Colonic mucosa (tissue), 4 donors: ENCODE data around the gene NLRP6. TPM values are rescaled to one million over a fixed set of nuclear protein-coding genes. Genes with fewer than 3 reads are reported as not detected.

Experiments used
- DNase-seq: peaks from one replicate; pipeline ENCODE4 v3.0.0-alpha.2; 2020
- H3K27ac ChIP-seq: fragments of 200-600 bp; one replicate; pipeline ENCODE4 v1.8.0; 2021
- H3K27me3 ChIP-seq: fragments of 200-600 bp; one replicate; pipeline ENCODE4 v1.8.0; 2021
- H3K36me3 ChIP-seq: fragments of 200-600 bp; one replicate; pipeline ENCODE4 v1.8.0; 2021
- H3K4me1 ChIP-seq: fragments of 200-600 bp; one replicate; pipeline ENCODE4 v1.8.0; 2021; ENCODE audit warnings: mild to moderate bottlenecking
- H3K4me3 ChIP-seq: fragments of 200-600 bp; one replicate; pipeline ENCODE4 v1.8.0; 2021
- H3K9ac ChIP-seq, 2 donors: one replicate each; pipeline ENCODE4 v1.7.0; 2013; ENCODE audit warnings: control low read depth in 2 of 2, low read depth in 2 of 2, low read length in 2 of 2
- H3K9me3 ChIP-seq: fragments of 200-600 bp; one replicate; pipeline ENCODE4 v1.8.0; 2021
- intact Hi-C: fragments of 100-400 bp; cut with DNase I; formaldehyde crosslinking; loops from one replicate; pipeline ENCODE4 v1.14.1; 2022
- total RNA-seq, 2 donors: library from RNA; stranded (reverse); fragmentation: NEBNext Ultra II Directional in 1 of 2; extraction: Animal tissue kit (Norgen Biotek cat#: 25700) in 1 of 2; gene quantifications; one replicate each; pipeline ENCODE4 v1.2.1, GENCODE V29; 2021
- TF ChIP-seq, protein P1 (sequence below): fragments of 200-600 bp; IDR thresholded peaks from one replicate; pipeline ENCODE4 v1.8.0; 2022; ENCODE audit warnings: antibody characterized with exemption, mild to moderate bottlenecking
- donor health status: healthy.
- donor health status: DM: no; HTN: no; CAD: no.
- donor health status: DM: no; HTN: no; CAD: no.

NLRP6 gene
- total RNA-seq, 2 donors from 2014 or later = 0.17 to 0.72 TPM

DNA sequence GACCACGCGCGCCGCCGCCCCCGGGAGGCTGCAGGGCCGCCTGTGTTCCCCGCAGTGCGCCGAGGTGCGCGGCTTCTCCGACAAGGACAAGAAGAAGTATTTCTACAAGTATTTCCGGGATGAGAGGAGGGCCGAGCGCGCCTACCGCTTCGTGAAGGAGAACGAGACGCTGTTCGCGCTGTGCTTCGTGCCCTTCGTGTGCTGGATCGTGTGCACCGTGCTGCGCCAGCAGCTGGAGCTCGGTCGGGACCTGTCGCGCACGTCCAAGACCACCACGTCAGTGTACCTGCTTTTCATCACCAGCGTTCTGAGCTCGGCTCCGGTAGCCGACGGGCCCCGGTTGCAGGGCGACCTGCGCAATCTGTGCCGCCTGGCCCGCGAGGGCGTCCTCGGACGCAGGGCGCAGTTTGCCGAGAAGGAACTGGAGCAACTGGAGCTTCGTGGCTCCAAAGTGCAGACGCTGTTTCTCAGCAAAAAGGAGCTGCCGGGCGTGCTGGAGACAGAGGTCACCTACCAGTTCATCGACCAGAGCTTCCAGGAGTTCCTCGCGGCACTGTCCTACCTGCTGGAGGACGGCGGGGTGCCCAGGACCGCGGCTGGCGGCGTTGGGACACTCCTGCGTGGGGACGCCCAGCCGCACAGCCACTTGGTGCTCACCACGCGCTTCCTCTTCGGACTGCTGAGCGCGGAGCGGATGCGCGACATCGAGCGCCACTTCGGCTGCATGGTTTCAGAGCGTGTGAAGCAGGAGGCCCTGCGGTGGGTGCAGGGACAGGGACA lies 2.7 kb downstream of the NLRP6 start:
- intact Hi-C loops = no loop called here
- peak overlapping the region in 1 of 2 donors; percentile 61 for H3K9ac ChIP-seq
- peak overlapping the region; percentile 37 for H3K4me3 ChIP-seq
- DNase-seq = no peak
- no peaks in the 10 kb centered on the region for H3K9me3 ChIP-seq
- H3K36me3 ChIP-seq = no peaks in the 10 kb centered on the region
- H3K4me1 ChIP-seq = peaks cover 17% of the 10 kb centered on the region
- peaks cover 48% of the 10 kb centered on the region for H3K27me3 ChIP-seq
- TF ChIP-seq, protein P1, sequence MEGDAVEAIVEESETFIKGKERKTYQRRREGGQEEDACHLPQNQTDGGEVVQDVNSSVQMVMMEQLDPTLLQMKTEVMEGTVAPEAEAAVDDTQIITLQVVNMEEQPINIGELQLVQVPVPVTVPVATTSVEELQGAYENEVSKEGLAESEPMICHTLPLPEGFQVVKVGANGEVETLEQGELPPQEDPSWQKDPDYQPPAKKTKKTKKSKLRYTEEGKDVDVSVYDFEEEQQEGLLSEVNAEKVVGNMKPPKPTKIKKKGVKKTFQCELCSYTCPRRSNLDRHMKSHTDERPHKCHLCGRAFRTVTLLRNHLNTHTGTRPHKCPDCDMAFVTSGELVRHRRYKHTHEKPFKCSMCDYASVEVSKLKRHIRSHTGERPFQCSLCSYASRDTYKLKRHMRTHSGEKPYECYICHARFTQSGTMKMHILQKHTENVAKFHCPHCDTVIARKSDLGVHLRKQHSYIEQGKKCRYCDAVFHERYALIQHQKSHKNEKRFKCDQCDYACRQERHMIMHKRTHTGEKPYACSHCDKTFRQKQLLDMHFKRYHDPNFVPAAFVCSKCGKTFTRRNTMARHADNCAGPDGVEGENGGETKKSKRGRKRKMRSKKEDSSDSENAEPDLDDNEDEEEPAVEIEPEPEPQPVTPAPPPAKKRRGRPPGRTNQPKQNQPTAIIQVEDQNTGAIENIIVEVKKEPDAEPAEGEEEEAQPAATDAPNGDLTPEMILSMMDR = no peak
- no peak overlapping the region for H3K27ac ChIP-seq

DNA sequence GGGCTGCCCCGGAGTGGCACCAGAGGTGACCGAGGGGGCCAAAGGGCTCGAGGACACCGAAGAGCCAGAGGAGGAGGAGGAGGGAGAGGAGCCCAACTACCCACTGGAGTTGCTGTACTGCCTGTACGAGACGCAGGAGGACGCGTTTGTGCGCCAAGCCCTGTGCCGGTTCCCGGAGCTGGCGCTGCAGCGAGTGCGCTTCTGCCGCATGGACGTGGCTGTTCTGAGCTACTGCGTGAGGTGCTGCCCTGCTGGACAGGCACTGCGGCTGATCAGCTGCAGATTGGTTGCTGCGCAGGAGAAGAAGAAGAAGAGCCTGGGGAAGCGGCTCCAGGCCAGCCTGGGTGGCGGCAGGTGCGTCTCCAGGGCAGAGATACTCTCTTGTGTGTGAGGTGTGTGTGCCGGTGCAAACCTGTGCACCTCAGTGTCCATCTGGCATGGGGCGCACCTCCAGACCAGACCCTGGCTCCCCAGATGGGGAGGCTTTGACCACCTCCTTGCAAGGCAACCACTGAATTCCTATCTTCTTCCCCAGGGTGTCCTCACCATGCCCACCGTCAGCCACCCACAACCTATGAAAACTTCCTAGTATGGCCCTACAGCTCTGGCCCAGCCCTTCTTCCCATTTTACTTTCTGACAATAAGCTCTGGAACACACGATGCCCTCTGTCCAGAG lies 3.4 kb downstream of the NLRP6 start:
- Histone ChIP-seq H3K27ac (no peak overlapping the region), H3K4me1 (peaks cover 17% of the 10 kb centered on the region), H3K27me3 (peaks cover 48% of the 10 kb centered on the region), H3K9ac (peak overlapping the region; percentile 12 to 61), H3K36me3 (no peaks in the 10 kb centered on the region), H3K9me3 (no peaks in the 10 kb centered on the region), H3K4me3 (peak overlapping the region; percentile 37)
- intact Hi-C loops = no loop called here
- DNase-seq = no peak
- TF ChIP-seq, protein P1 = no peak

DNA sequence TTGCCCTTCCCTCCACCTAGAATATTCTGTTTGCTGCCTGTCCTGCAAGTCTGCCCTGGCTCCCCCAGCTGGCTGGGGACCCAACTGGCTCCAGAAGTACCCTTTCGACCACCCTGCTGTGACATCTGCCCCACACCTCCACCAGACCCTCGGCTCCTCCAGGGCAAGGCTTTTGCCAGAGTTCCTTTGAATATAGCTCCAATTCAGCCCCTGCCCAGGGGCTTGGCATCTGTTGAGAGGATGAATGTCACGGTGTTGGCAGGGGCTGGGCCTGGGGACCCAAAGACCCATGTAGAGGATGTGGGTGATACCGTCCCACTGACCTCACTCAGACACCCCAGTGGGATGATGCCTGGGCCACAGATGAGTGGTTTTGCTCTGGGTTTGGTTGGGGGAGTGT lies 4.0 kb downstream of the NLRP6 start:
- H3K27me3 ChIP-seq = peaks cover 48% of the 10 kb centered on the region
- H3K4me1 ChIP-seq = peaks cover 17% of the 10 kb centered on the region
- intact Hi-C loops = no loop called here
- H3K9ac ChIP-seq = peak overlapping the region in 1 of 2 donors; percentile 12
- H3K4me3 ChIP-seq = no peak overlapping the region
- H3K9me3 ChIP-seq = no peaks in the 10 kb centered on the region
- no peak for DNase-seq
- TF ChIP-seq, protein P1 = no peak
- no peak overlapping the region for H3K27ac ChIP-seq
- no peaks in the 10 kb centered on the region for H3K36me3 ChIP-seq

DNA sequence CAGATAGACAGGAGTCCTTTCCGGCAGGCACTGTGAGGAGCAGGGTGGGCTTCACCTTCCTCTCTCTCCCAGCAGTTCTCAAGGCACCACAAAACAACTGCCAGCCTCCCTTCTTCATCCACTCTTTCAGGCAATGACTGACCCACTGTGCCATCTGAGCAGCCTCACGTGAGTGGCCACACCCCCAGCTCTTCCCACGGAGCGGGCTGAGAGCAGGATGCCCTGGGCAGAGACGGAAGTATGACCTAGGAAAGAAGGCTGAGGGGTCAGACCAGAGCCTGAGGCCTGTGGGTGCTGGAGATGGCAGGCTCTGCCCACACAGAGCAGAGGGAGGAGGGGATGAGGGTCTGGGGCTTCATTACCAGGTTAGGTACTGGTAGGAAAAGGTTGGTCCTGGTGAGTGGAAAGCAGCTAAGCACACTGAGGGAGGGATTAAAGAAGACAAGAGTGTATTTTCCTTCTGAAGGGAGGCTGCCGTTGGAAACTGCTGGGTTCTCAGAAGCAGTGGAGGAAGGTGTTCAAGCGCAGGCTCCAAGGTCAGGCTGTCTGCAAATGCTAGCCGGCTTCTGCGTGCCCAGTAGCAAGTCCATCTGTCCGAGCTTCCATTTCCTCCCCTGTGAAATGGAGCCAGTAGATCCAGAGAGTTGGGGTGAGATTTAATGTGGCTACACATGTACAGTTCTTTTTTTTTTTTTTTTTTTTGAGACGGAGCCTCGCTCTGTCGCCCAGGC lies 4.6 kb downstream of the NLRP6 start:
- intact Hi-C loops = no loop called here
- no peak overlapping the region for H3K27ac ChIP-seq
- H3K4me3 ChIP-seq = no peak overlapping the region
- peaks cover 48% of the 10 kb centered on the region for H3K27me3 ChIP-seq
- H3K36me3 ChIP-seq = no peaks in the 10 kb centered on the region
- TF ChIP-seq, protein P1 = no peak
- H3K4me1 ChIP-seq = peaks cover 17% of the 10 kb centered on the region
- H3K9me3 ChIP-seq = no peaks in the 10 kb centered on the region
- DNase-seq = no peak
- no peak overlapping the region for H3K9ac ChIP-seq

DNA sequence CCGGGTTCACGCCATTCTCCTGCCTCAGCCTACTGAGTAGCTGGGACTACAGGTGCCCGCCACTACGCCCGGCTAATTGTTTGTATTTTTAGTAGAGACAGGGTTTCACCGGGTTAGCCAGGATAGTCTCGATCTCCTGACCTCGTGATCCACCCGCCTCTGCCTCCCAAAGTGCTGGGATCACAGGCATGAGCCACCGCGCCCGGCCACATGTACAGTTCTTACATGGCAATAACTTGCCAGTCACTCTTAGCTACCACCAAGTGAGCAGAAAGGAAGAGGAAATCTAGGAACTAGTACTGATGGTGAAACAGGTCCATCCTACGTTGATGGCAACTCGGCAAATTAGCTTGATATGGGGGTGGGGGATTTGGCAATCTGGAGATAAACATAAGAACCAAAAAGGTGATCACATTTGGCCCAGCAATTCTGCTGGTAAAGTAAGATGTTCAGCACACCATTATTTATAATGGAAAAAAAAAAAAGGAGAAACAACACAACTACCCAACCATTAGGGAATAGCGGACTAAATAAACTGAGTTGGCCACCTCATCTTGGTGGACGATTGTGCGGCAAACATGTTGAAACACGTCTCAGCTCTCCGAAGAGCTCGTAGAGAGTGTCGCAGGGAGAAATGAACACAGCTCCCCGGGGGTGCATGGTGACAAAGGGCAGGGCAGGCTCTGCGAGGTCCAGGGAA lies 5.3 kb downstream of the NLRP6 start:
- Histone ChIP-seq H3K9ac (no peak overlapping the region), H3K9me3 (no peaks in the 10 kb centered on the region), H3K27me3 (peaks cover 53% of the 10 kb centered on the region), H3K27ac (no peak overlapping the region), H3K4me1 (peaks cover 17% of the 10 kb centered on the region), H3K4me3 (no peak overlapping the region), H3K36me3 (no peaks in the 10 kb centered on the region)
- intact Hi-C loops = no loop called here
- no peak for DNase-seq
- TF ChIP-seq, protein P1 = no peak
